Fibroblast of lung (primary cell): ENCODE results near the gene ZNF710. TPM values are rescaled to one million over a fixed set of nuclear protein-coding genes. Genes with fewer than 3 reads are reported as not detected.

Experiments
- DNase-seq, 2 donors: peaks; one replicate each; pipeline versions ENCODE4 v3.0.0 to v3.0.0-alpha.2; 2010; ENCODE audit warnings: low read depth in 2 of 2
- H2AFZ ChIP-seq: 2 replicates; pipeline ENCODE4 v1.5.1; 2012; ENCODE audit warnings: low read length, control low read depth, inconsistent platforms
- H3K27ac ChIP-seq: 2 replicates; pipeline ENCODE4 v1.5.1; 2011; ENCODE audit warnings: low read length, control low read depth; ENCODE audit not compliant: insufficient read depth
- H3K27me3 ChIP-seq: 2 replicates; pipeline ENCODE4 v1.5.1; 2011; ENCODE audit warnings: mild to moderate bottlenecking, low read length; ENCODE audit not compliant: control insufficient read depth, insufficient read depth
- H3K36me3 ChIP-seq: 2 replicates; pipeline ENCODE4 v1.5.1; 2011; ENCODE audit warnings: low read length; ENCODE audit not compliant: control insufficient read depth, insufficient read depth
- H3K4me1 ChIP-seq: 2 replicates; pipeline ENCODE4 v1.5.1; 2011; ENCODE audit warnings: low read length; ENCODE audit not compliant: control insufficient read depth, insufficient read depth; ENCODE audit errors: extremely low read depth
- H3K4me2 ChIP-seq: 2 replicates; pipeline ENCODE4 v1.5.1; 2011; ENCODE audit warnings: low read length, control low read depth; ENCODE audit not compliant: insufficient read depth; ENCODE audit errors: extremely low read depth
- H3K4me3 ChIP-seq, 4 experiments: fragments of 200-600 bp in 1 of 4; sonication (generic) in 1 of 4; replicated peaks in 1 of 4; 2 replicates each; pipeline ENCODE4 v1.5.1; 2011 to 2016; ENCODE audit warnings: low read length in 4 of 4, low read depth in 3 of 4, mild to moderate bottlenecking in 3 of 4, control low read depth in 2 of 4, inconsistent platforms in 1 of 4, mixed read lengths in 1 of 4; ENCODE audit not compliant: insufficient read depth in 1 of 4; ENCODE audit errors: control extremely low read depth in 1 of 4
- H3K79me2 ChIP-seq: 2 replicates; pipeline ENCODE4 v1.5.1; 2012; ENCODE audit warnings: mild to moderate bottlenecking, low read length, inconsistent platforms; ENCODE audit not compliant: control insufficient read depth, insufficient read depth
- H3K9ac ChIP-seq: 2 replicates; pipeline ENCODE4 v1.5.1; 2011; ENCODE audit warnings: mild to moderate bottlenecking, low read length, control low read depth; ENCODE audit not compliant: insufficient read depth
- H3K9me3 ChIP-seq: 2 replicates; pipeline ENCODE4 v1.5.1; 2012; ENCODE audit warnings: low read depth, low read length; ENCODE audit not compliant: control insufficient read depth, insufficient read depth
- H4K20me1 ChIP-seq: 2 replicates; pipeline ENCODE4 v1.5.1; 2011; ENCODE audit warnings: low read length; ENCODE audit not compliant: control insufficient read depth, insufficient read depth; ENCODE audit errors: extremely low read depth
- CTCF ChIP-seq, 2 donors: IDR thresholded peaks in 1 of 2; conservative IDR thresholded peaks in 1 of 2; 1 replicate in 1 of 2; 2 replicates in 1 of 2; pipeline ENCODE4 v1.5.1; 2011 to 2012; ENCODE audit warnings: low read length in 2 of 2, control low read depth in 1 of 2, inconsistent platforms in 1 of 2, low read depth in 1 of 2, mild to moderate bottlenecking in 1 of 2
- EZH2 ChIP-seq: IDR thresholded peaks from 2 replicates; pipeline ENCODE4 v1.5.1; 2012; ENCODE audit warnings: low read length, control low read depth, mild to moderate bottlenecking; ENCODE audit errors: missing control alignments
- polyA plus RNA-seq, 2 donors: library from polyadenylated mRNA; depleted of rRNA in 1 of 2; stranded (reverse) in 1 of 2; unstranded in 1 of 2; fragments of >200 nt; gene quantifications; 2 replicates each; pipeline ENCODE4 v1.2.1, GENCODE V29; 2011 to 2012; ENCODE audit warnings: missing spikeins in 1 of 2
- total RNA-seq: library from RNA; depleted of rRNA; stranded (reverse); fragments of >200 nt; gene quantifications from 2 replicates; pipeline ENCODE4 v1.2.1, GENCODE V29; 2014

ZNF710 gene
- total and polyA plus RNA-seq, 2 donors (not counting 1 experiment from before 2014, with no cell fraction given) = 2.1 to 9.4 TPM

GRCh38 chr15:89999676-90000185 lies 1.4 kb upstream of the ZNF710 start:
- peak overlapping the region; percentile 59 for H3K9ac ChIP-seq
- peak; percentile 40 to 47 for DNase-seq

DNA sequence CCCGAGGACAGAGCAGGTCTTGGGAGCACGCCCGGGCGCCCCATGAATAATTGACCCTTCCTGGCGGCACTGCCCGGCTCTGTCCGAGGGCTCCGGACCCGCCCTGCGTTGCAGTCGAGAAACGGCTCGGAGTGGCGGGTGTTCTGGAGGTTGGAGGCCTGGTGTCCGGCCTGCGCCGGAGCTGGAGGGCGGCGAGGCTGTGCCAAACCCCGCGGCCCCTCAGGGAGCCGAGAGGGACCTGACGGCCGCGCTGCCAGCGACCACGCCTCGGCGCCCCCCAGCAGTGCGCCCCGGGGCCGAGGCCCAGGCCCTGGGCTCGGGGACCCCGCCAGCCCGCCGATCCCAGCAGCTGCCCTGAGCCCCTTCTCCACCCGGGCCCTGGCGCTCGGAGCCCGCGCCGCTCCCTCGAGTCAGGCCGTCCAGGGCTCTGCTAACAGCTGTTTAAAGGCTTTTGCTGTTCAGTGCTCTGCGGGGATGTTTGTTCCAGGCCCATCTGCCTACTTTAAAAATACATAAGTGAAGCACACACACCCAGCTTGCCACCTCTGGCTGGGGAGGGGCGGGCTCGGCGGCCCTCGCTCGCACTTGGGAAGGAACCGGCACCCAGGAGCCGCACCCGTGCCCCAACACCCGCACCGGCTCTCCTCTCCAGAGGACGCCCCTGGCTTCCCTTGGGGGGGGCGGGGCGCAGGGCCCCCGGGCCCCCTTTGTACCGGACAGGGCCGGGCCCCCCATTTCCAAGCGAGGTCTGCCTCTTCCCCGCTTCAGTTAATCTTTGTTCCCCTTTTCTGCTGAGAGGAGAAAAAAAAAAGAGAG lies 730 bp upstream of the ZNF710 start:
- H3K4me3 ChIP-seq = peak overlapping the region; percentile 56 to 69 (median 62)
- peaks cover 18% of the 10 kb centered on the region for H3K79me2 ChIP-seq
- H3K9ac ChIP-seq = peak overlapping the region; percentile 59
- peak; percentile 30 to 44 for DNase-seq
- H4K20me1 ChIP-seq = no peaks in the 10 kb centered on the region
- no peak for TF ChIP-seq CTCF (conservative IDR thresholded peaks at IDR 0.05 in 1 of 2, IDR thresholded peaks at IDR 0.05 in 1 of 2; ENCODE audit: low read depth in 1 of 2, low read length in 2 of 2)
- TF ChIP-seq EZH2 = no peak
- no peak overlapping the region for H2AFZ ChIP-seq
- no peaks in the 10 kb centered on the region for H3K36me3 ChIP-seq
- no peaks in the 10 kb centered on the region for H3K9me3 ChIP-seq
- H3K27ac ChIP-seq = peak overlapping the region; percentile 85
- H3K4me1 ChIP-seq = peaks cover 30% of the 10 kb centered on the region
- H3K4me2 ChIP-seq = peak overlapping the region; percentile 84
- H3K27me3 ChIP-seq = no peaks in the 10 kb centered on the region

More at GRCh38 chr15:89999676-90000185, 1.4 kb upstream of the ZNF710 start:
- Histone ChIP-seq H2AFZ (peak overlapping the region; percentile 24), H3K27me3 (no peaks in the 10 kb centered on the region), H4K20me1 (no peaks in the 10 kb centered on the region), H3K9me3 (no peaks in the 10 kb centered on the region), H3K27ac (peak overlapping the region; percentile 85), H3K36me3 (no peaks in the 10 kb centered on the region), H3K4me2 (peak overlapping the region; percentile 84), H3K4me3 (peak overlapping the region; percentile 46 to 69 (median 54)), H3K79me2 (peaks cover 18% of the 10 kb centered on the region), H3K4me1 (peaks cover 26% of the 10 kb centered on the region)
- no peak for TF ChIP-seq EZH2
- TF ChIP-seq CTCF (conservative IDR thresholded peaks at IDR 0.05 in 1 of 2, IDR thresholded peaks at IDR 0.05 in 1 of 2; ENCODE audit: low read depth in 1 of 2, low read length in 2 of 2) = no peak

DNA sequence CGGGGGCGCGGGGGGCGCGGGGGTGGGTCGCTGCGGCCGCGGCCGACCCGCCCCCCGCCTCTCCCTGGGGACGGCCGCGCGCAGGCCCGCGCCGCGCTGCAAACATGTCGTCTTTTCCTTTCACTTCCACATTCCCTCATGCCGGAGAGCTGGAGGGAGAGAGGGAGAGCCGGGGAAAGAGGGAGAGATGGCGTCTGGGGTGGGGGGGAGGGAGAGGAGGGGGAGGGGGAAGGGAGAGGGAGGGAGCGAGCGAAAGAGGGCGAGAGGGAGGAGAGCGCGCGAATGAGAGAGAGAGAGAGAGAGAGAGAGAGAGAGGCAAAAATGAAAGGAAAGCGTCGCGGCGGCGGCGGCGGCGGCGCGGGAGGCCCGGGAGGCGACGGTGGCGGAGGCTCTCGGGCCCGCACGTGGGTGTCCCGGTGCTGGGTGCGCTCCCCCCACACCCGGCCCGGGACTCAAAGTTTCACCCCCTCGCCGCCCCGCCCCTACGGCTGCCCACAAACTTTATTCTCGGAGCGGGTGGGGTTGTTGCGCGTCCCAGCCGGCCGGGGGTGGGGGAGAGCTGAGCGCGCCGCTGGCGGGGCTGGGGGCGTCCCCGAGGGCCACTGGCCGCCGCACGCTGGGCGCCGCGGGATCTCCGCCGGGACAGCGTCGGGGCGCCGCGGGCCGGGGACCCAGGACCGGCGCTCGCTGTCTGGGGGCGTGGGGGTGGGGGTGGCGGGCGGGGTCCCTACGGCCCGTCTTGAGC lies 731 bp downstream of the ZNF710 start:
- H3K4me2 ChIP-seq = no peak overlapping the region

More for the DNA sequence above, 731 bp downstream of the ZNF710 start:
- DNase-seq = peak; percentile 66 to 75
- H4K20me1 ChIP-seq = no peaks in the 10 kb centered on the region
- peak overlapping the region; percentile 84 for H3K9ac ChIP-seq
- no peaks in the 10 kb centered on the region for H3K27me3 ChIP-seq
- no peak overlapping the region for H2AFZ ChIP-seq
- no peak for TF ChIP-seq CTCF (conservative IDR thresholded peaks at IDR 0.05 in 1 of 2, IDR thresholded peaks at IDR 0.05 in 1 of 2; ENCODE audit: low read depth in 1 of 2, low read length in 2 of 2)
- TF ChIP-seq EZH2 = no peak
- peak overlapping the region; percentile 96 for H3K27ac ChIP-seq
- H3K4me3 ChIP-seq = peak overlapping the region; percentile 31 to 82 (median 75)
- H3K36me3 ChIP-seq = no peaks in the 10 kb centered on the region
- H3K79me2 ChIP-seq = peaks cover 31% of the 10 kb centered on the region
- no peaks in the 10 kb centered on the region for H3K9me3 ChIP-seq
- peaks cover 35% of the 10 kb centered on the region for H3K4me1 ChIP-seq
